NCI-H2081 treated with DMSO at 0.1 percent for 48 hours (cell line): ENCODE measurements around the gene NTF3.

Source experiments
- DNase-seq: peaks from one replicate; lab custom pipeline; 2025; lab: John Stamatoyannopoulos, UW

NTF3 gene

GRCh38 chr12:5511256-5511643 lies 79.3 kb downstream of the NTF3 start:
- DNase-seq = no peak

DNA sequence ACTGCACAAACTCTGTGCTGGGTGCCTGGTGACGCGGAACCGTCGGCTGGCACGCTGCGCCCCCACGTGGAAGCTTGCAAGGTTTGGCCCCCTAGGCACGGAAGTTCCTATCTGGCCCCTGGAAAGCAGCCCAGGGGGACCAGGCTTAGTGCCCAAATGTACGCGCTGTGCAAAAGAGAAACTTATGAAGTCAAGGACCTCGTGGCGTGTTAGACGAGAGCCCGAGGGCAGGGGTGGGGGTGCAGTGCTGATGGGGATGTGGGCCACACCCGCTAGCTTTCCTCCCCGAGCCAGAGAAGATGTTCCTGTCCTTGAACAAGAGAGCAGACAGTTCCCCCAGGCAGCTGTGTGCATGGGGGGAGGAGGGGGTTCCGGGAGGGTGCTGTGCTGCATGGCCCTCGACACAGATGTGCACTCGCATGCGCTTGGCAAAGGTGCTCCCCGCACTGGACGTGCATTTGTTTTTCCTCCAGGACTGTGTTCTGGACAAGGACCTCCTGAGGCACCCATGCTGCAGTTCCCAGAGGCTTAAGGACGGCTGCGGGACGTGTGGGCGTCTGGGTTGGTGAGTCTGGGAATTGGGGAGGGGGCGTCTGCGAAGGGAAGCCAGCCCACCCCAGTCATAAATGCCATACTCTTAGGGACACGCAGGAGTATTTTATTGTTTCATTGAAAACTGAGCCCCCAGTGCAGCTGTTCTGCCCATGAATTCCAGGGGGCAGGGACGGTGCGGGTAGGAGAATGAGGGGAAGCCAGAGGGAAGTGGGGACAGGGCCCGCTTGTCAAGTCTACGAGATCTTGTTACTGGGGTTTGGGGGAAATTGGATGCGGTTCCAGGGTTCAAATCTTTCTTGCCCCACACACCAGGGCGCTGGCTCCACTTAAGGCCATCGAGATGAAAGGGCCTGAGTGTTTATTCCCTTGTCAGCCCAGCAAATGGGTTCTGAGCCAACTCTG lies 80.0 kb downstream of the NTF3 start:
- DNase-seq = no peak

- DNase-seq = no peak
Measured at GRCh38 chr12:5512601-5512970, 80.7 kb downstream of the NTF3 start.

DNA sequence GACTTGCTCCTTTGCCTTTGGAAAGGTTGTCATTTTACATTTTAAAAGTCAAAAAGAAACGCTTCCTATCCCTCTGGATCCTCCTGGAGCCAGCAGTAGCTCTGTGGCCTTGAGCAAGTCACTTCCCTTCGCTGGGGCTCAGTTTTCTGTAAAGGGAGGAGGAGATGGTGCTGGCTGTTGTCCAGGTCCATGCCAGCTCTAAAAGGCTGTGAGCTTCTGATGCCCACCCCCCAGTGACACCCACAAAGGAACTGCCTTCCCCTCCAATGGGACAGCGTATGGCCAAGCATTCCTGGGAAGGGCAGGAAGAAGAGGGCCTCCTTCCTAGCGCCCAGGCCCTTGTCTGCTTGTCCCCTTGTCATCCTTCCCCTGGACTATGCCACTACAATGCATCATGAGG lies 81.5 kb downstream of the NTF3 start:
- DNase-seq = no peak

GRCh38 chr12:5514016-5514415 lies 82.1 kb downstream of the NTF3 start:
- no peak for DNase-seq

DNA sequence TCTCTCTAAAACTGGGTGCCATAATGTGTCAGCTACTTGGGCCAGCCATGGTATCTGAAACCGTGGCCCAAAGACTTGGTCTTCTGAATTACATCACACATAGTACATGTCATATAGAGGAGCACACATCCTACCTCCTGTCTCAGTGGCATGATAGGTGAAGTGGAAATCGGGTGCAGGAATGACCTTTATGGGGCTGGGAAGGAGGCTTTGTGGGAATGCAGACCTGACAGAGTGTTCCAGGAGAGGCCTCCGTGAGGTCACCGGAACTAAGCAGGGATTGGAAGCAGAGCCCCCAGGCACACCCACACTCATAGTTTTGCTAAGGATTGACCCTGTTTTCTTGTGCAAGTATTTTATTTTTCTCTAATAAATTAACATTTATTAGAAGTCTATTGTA lies 82.6 kb downstream of the NTF3 start:
- no peak for DNase-seq

DNA sequence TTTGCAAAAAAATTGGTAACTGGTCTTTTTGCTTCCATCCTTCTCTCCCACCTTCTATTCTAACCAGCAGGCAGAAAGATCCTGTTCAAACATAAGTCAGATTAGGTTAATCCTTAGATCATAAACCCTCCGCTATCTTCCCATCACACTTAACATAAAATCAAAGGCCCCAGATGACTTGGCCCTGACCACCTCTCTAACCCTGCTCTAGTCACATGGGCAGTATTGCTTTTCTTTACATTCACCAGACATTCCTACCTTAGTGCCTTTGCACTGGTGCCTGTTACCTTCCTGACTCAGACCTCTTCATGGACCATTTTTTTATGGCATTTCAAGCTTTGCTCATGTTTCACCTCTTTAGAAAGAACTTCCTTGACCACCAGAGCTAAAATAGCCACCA lies 83.5 kb downstream of the NTF3 start:
- DNase-seq = no peak

DNA sequence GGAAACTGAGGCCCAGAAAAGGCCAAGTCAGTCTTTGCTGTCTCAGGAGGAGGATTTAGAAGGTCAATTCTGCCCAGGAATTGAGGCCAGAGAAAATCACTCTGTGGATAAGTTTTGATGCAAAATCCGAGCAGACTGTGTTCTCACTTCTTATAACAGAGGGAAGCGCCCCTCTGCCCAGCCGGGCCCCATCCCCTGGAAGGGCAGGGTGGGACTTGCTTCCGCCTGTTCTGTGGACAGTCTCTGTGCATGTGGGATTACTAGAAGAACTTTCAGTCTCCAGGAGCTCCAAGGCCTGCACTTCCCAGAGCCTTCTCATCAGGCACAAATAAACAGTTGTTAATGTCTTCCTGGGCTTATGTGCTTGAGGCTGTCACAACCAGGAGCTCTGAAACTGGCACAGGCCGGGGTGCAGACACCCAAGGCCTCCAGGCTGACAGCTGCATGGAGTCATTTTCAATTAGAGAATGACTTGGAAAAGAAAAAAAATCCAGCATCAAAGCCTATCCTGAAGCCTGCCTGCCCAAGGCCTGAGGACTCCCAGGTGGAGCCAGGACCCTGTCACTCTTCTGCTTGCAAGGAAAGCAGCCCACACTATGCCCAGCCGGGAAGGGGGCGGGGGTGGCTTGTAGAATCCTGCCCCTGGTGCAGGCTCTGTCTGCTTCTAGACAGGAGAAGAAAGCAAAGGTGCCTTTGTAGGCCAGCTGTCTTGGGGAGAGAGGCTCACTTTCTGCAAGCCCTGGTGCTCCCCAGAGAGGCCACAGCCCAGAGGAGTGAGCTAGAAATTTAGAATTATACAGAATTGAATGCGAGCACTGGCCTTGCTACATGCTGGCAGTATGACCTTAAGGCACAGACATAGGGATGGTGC lies 84.7 kb downstream of the NTF3 start:
- no peak for DNase-seq

DNA sequence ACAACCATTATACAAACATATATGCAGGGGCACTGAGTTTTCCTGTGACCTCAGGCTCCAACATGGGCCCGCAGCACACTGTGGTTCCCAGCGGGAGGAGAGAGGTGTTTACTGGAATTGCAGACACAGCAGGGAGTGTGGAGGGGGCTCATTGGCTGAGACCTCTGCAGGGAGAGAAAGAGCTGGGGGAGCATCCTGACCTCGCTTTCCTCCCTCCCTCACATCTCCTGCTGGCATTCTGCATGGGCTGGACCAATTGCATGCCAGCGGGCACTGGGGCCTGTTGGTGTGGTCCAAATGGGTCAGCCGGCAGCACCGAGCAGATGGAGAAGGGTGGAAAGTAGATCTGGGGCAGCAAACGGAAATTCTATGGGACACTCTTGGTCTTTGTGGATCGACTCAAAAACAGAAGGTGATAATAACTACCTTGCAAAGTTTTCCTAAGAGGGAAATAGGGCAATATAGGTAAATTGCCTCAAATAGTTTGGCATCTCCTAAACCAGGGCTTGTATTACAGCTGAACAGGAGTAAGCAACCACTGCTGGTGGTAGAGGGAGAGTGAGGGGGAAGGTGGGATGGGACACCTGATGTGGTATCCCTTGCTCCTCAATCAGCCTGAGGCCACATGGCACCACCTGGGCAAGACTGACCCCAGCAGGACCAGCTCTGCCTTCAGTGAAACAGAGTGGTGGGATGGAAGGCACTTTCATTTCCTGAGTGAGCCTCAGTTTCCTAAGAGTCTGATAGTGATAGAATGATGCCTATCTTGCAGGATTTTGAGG lies 86.9 kb downstream of the NTF3 start:
- DNase-seq = no peak

DNA sequence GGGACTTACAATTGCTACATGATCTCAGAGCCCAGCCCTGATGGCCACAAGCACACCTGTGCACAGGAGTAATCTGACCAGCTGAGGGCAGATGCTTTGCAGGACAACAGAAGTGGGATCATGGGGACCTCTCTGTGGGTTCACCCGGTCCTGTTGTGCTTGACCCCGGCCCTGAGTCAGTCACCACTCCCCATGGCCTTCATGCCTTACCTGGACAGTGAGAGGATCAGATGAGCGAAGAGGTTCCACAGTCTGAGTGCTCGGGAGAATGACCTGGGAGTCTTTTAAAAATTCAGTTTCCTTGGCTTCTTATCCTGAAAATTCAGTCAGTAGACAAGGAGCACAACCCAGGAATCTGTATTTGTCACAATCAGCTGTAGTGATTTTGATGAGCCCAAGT lies 88.1 kb downstream of the NTF3 start:
- DNase-seq = no peak

DNA sequence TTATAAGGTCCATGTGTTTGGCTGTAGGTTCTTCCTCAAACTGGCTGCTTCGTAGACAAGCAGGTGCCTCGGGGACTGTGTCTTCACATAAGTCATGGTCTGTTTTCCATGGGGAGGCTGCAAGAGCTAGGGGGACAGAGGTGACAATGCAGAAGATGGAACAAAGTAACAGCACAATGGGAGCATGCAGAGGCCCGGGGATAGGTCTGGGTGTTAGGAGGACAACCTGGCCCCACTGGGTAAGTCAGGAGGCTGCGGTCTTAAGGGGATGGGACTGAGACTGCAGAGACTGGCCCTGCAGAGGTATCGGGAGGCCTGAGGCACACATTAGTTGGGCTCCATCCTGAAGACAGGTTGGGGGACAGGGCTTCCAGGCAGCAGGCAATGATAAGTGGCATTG lies 88.9 kb downstream of the NTF3 start:
- DNase-seq = no peak

- DNase-seq = no peak
Measured at GRCh38 chr12:5521456-5522325, 89.8 kb downstream of the NTF3 start.

DNA sequence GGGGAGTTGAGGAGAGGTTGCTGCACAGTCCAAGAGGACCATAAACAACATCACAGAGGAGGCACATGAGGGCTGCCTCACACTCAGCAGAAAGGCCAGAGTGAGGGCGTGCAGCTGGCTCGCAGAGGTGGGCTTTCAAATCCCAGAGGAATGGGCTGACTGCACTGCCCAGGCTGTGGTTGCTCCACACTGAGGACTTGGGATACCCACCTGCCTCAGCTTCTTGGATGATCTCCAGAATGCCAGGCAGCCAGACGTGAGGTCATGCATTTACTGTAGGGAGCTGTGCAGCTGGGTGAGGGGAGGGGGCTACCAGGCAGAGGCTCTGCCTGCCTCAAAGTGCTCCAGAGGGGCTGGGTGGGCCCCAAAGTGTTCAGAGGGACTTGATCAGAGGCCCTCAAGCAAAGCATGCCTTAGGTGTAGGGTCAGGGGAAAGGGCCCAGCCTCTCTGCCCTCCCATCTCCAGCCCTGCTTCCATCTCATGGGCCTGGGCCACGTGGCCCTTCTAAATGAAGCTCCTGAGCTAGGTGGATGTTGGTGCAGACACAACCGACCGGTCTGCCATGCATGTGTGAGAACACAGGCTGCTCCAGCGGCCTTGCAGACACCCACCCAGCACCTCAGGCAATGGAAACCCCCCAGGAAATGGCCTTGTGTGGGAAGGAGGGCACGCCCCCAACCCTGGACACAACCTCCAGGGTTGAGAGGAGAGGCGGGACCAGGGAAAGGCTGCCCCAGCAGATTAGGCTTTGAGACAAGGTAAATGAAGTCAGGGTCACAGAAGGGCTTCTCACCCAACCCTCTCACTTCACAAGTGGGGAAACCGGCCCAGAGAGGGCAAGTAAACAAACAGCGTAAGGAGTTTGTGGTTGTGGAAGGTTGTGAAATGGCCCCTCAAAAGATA lies 90.8 kb downstream of the NTF3 start:
- no peak for DNase-seq

GRCh38 chr12:5523396-5524115 lies 91.6 kb downstream of the NTF3 start:
- DNase-seq = no peak

DNA sequence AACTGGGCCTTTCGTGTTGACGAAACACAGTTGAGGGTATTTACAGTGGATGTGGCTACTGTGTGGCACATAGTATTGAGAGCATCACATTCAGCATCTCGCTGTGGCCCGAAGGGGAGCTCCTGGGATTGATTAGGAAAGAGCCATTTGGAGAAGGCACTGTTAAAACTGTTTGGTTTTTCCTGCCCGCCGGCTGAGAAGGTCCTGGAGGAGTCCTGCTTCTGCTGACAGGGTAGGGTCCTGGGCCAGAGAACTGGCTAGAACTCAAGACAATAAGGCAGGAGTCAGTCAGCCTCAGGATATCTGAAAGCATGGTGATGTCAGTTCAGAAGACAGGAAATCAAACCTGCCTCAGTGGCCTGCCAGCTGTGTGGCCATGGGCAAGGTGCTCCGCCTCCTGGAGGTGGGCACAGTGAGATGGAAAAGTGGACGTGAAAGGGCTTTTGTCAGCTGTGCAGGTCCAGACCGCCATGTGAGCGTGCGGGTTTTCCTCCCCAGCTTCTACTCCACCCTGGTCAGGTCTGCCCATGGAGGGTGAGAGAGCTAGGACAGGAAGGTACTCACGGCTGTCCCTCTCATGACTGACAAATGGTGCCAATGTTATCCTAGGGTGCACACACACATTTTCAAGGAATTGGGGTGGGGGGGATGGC lies 92.3 kb downstream of the NTF3 start:
- DNase-seq = no peak

GRCh38 chr12:5524769-5525436 lies 93.0 kb downstream of the NTF3 start:
- DNase-seq = no peak

GRCh38 chr12:5525783-5526367 lies 94.0 kb downstream of the NTF3 start:
- DNase-seq = no peak

- DNase-seq = no peak
Measured at GRCh38 chr12:5533368-5533767, 101.5 kb downstream of the NTF3 start.
